ENCODE measurements around the gene RGL2. TPM values are rescaled to one million over a fixed set of nuclear protein-coding genes. Genes with fewer than 3 reads are reported as not detected.

Gene RGL2
- total and polyA plus RNA-seq, 2 of the 13 experiments (the other 11 are each of a cell fraction or from before 2014, with no cell fraction given), result 22.9 to 47.4 TPM

- no peak for TF ChIP-seq ZNF260 (CRISPR knock-in tag; IDR thresholded peaks at IDR 0.05; ENCODE audit: borderline replicate concordance, low read depth)
- no peak for TF ChIP-seq NFAT5 (CRISPR knock-in tag; IDR thresholded peaks at IDR 0.05)
- no peak for TF ChIP-seq RNF219 (CRISPR knock-in tag; IDR thresholded peaks at IDR 0.05)
- TF ChIP-seq ZFP91 (CRISPR knock-in tag; IDR thresholded peaks at IDR 0.05; ENCODE audit: borderline replicate concordance), result no peak
- no peak for TF ChIP-seq ZNF33A (CRISPR knock-in tag; IDR thresholded peaks at IDR 0.05; ENCODE audit: borderline replicate concordance)
- no peak for TF ChIP-seq TCF12 (IDR thresholded peaks at IDR 0.05)
- TF ChIP-seq TCF12 (CRISPR knock-in tag; IDR thresholded peaks at IDR 0.05), result no peak
- TF ChIP-seq RARA (CRISPR knock-in tag; IDR thresholded peaks at IDR 0.05), result no peak
- TF ChIP-seq ZNF83 (CRISPR knock-in tag; IDR thresholded peaks at IDR 0.05; ENCODE audit: borderline replicate concordance), result no peak
- no peak; the same call in 1 of the 2 replicates for TF ChIP-seq IRF1 (CRISPR knock-in tag; IDR thresholded peaks at IDR 0.05; ENCODE audit: low read depth)
- 0 out of 2 replicates have a peak, but pooled peaks have one; percentile 38 for TF ChIP-seq KLF13 (CRISPR knock-in tag; IDR thresholded peaks at IDR 0.05)
- TF ChIP-seq ARID4A (CRISPR knock-in tag; IDR thresholded peaks at IDR 0.05; ENCODE audit: borderline replicate concordance), result no peak; the same call in 1 of the 2 replicates
- no peak for TF ChIP-seq ZFYVE20 (CRISPR knock-in tag; IDR thresholded peaks at IDR 0.05; ENCODE audit: borderline replicate concordance, low read depth)
- no peak for TF ChIP-seq RBFOX2 (IDR thresholded peaks at IDR 0.05; ENCODE audit: low read depth, low read length)
Measured at GRCh38 chr6:33298773-33299236, at the start of gene RGL2 (continued).

All from HepG2 (cell line).